Keratinocyte (primary cell): ENCODE measurements around the gene SIGLEC9.

Experiments used
- EZH2 ChIP-seq: IDR thresholded peaks from one replicate; pipeline ENCODE4 v1.6.1; 2012; ENCODE audit warnings: inconsistent platforms, mild to moderate bottlenecking, low read length, moderate library complexity
- TF ChIP-seq, protein P1 (sequence below), 3 experiments: IDR thresholded peaks in 1 of 3; conservative IDR thresholded peaks in 1 of 3; optimal IDR thresholded peaks in 1 of 3; 2 replicates in 2 of 3; 3 replicates in 1 of 3; pipeline versions ENCODE3 to v1.5.1; 2011; ENCODE audit warnings: low read length in 3 of 3, mild to moderate bottlenecking in 3 of 3, moderate library complexity in 2 of 3, control low read depth in 1 of 3, inconsistent platforms in 1 of 3; ENCODE audit not compliant: insufficient read depth in 2 of 3; ENCODE audit errors: extremely low read depth in 1 of 3

DNA sequence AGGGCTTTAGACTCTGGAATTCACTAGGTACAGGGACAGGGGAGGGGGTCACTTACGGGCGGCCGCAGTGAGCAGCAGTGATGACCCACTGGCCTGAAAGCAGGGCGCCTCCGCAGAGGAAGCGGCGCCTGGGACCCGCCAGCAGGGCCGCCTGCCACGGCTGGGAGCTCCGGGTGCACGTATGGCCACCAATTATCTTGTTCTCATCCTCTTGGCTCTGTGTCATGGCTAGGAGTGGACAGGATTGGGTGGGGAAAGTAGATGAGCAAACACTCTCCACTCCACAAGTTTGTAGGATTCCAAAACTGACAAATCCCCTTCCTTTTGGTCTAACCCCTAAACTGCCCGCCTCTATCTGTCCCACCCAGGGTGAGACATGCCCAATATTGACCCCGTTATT is 43.2 kb upstream of the SIGLEC9 start:
- TF ChIP-seq, protein P1, sequence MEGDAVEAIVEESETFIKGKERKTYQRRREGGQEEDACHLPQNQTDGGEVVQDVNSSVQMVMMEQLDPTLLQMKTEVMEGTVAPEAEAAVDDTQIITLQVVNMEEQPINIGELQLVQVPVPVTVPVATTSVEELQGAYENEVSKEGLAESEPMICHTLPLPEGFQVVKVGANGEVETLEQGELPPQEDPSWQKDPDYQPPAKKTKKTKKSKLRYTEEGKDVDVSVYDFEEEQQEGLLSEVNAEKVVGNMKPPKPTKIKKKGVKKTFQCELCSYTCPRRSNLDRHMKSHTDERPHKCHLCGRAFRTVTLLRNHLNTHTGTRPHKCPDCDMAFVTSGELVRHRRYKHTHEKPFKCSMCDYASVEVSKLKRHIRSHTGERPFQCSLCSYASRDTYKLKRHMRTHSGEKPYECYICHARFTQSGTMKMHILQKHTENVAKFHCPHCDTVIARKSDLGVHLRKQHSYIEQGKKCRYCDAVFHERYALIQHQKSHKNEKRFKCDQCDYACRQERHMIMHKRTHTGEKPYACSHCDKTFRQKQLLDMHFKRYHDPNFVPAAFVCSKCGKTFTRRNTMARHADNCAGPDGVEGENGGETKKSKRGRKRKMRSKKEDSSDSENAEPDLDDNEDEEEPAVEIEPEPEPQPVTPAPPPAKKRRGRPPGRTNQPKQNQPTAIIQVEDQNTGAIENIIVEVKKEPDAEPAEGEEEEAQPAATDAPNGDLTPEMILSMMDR (optimal IDR thresholded peaks at IDR 0.05 in 1 of 3, IDR thresholded peaks at IDR 0.05 in 1 of 3, conservative IDR thresholded peaks at IDR 0.05 in 1 of 3; ENCODE audit: extremely low read depth in 1 of 3, insufficient read depth in 2 of 3, low read length in 3 of 3), result no peak
- no peak for TF ChIP-seq EZH2
